Endometrial microvascular endothelial cells (primary cell): Measurements from ENCODE around the gene EXD3. TPM values are rescaled to one million over a fixed set of nuclear protein-coding genes. Genes with fewer than 3 reads are reported as not detected.
"Not testable (repeated sequence)": the region's sequence is repeated elsewhere in the genome, so short reads cannot be mapped to it uniquely, and the experiment has no call there.

Experiments used
- in situ Hi-C: cut with HindIII; loops from 2 replicates; pipeline ENCODE4 v1.10.0; 2017; ENCODE audit warnings: low sequenced_read_pairs, low pct_unique_long_range_greater_than_20kb; ENCODE audit errors: inconsistent ontology term
- total RNA-seq: library from RNA; depleted of rRNA; stranded (reverse); fragments of >200 nt; gene quantifications from one replicate; pipeline ENCODE4 v1.2.3, GENCODE V29; 2015; ENCODE audit errors: inconsistent ontology term

EXD3 gene
- 4.0 TPM for total RNA-seq

GRCh38 chr9:137422604-137423513 is at the start of gene EXD3, which contains the start of gene NOXA1:
TSS of gene EXD3 (minus strand) at chr9:137423162. CDS start at chr9:137395357, 27,805 bp downstream.
TSS of gene NOXA1 (plus strand) at chr9:137423393. CDS start at chr9:137423530, 137 bp downstream.
- in situ Hi-C loops, result no loop called here

- in situ Hi-C loops, result no loop called here
Observed at GRCh38 chr9:137470785-137471184, 47.8 kb upstream of the EXD3 start.

- in situ Hi-C loops, result no loop called here
Observed at GRCh38 chr9:137467896-137468295, 44.9 kb upstream of the EXD3 start.

GRCh38 chr9:137467161-137467581 is 44.2 kb upstream of the EXD3 start:
- in situ Hi-C loops, result no loop called here

- in situ Hi-C loops, result not testable (repeated sequence)
Observed at GRCh38 chr9:137466389-137467085, 43.6 kb upstream of the EXD3 start.

DNA sequence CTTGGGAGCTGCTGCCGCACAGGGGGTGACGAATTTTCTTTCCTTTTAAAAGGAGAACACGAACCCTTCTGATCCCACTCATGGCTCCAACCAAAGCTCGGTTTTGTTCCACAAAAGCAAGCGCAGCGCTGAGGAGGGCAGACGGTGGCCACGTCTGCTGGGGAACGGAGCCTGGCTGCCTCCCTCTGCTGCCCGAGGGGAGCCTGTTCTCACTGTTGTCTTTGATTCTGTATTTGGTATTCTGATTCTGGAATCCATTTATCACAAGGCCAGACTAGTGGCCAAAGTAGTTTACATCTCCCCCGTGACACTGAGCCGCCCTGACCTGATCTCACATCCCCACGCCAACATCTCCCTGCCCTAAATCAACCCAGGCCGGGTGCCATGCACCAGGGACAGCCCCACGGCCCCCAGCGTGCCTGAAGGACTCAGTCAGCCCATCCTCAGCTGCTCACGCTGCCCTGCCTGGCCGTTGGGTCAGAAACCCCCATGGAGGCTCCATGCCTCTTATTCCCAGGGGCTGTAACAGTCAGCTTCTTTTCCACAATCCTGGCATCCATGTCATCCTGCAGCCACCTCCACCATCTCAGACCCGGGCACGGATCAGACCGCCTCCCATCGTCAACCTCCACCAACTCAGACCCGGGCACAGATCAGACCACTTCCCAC is 42.9 kb upstream of the EXD3 start:
- in situ Hi-C loops, result no loop called here

DNA sequence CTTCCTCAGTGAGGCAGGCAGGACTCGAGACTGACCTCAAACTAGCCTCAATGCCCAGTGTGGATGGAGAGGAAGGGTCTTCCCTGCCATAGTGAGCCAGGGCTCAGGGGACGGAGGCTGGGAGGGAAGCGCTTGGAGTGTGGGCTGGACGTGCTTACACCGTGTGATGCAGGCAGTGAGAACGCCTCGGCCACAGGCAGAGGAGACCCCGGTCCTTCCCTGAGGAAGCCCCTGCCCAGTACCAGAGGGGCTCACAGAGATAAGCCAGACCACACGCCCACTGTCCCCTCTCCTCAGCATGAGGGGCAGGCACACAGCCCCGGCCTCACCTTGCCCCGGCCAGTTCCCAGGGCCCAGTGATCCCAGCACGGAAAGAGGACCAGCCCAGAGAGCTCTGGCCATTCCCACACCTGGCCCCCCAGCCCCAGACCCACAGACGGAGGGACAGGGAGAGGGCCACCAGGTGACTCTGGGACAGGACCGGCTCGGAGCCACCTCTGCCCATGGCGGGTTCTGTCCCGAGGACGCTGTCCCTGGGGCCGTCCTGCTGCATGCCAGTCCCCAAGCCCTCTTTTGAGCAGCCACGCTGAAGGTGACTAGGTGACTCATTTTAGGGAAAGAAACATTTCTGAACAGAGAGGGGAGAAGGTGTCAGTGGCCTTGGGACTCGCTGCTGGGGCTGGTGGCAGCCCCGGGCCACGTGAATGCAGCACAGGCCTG is 42.2 kb upstream of the EXD3 start:
- in situ Hi-C loops, result no loop called here

- in situ Hi-C loops, result no loop called here
Observed at GRCh38 chr9:137464291-137464999, 41.5 kb upstream of the EXD3 start.

DNA sequence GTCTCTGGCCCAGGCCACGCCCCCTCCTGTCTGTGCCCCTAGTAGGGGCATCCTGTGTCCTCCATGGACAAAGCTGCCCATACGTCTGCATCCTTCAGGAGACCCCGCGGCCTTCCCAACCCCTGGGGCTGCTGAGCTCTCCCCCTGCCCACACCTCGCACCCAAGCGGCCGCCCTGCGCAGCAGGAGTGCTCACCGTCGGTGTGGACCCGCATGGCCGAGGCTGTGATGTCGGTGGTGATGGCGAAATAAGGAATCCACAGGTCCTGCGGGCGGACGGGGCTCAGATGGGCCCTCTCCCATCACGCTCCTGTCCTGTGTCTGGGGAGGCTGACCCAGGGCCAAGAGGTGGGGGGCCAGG is 40.9 kb upstream of the EXD3 start:
- in situ Hi-C loops, result no loop called here

DNA sequence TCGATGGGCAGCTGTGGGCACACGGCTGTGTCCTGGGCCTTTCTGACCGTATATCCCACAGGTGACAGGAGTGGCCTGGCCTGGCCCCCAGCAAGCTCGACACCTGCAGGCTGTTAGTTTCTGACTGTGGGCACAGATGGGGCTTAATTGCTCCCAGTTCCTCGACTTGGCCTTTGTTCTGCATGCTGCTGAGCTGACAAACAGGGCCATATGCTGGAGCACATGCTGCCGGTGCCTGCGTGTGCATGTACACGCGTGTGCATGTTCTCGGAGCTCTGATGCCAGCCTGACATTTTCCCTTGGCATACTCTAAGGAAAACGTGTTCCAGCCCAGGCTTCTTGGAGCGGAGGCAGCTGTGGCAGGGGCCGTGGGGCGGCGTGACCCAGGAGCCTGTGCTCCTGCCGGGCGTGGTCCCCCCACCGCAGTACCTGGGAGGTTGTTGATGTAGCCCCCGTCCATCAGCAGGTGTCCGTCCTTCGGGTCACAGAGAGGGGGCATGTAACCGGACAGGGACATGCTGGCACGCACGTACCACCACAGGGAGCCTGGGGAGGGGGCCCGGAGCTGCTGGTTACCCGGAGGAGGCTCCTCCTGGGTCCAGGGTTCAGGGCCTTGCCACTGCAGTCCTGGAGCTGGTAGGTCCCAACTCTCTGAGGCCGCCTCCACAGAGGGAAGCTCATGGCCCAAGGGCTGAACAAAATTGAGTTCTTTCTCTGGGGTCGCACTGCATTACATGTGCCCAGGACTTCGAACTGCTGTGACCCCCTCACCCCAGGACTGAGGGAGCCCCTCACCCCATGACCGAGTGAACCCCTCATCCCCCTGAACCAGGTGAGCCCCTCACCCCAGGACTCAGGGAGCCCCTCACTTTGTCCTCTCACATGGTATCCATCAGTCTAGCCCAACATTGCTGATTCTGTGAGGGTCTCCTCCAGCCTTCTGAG is 40.3 kb upstream of the EXD3 start:
- in situ Hi-C loops, result no loop called here

DNA sequence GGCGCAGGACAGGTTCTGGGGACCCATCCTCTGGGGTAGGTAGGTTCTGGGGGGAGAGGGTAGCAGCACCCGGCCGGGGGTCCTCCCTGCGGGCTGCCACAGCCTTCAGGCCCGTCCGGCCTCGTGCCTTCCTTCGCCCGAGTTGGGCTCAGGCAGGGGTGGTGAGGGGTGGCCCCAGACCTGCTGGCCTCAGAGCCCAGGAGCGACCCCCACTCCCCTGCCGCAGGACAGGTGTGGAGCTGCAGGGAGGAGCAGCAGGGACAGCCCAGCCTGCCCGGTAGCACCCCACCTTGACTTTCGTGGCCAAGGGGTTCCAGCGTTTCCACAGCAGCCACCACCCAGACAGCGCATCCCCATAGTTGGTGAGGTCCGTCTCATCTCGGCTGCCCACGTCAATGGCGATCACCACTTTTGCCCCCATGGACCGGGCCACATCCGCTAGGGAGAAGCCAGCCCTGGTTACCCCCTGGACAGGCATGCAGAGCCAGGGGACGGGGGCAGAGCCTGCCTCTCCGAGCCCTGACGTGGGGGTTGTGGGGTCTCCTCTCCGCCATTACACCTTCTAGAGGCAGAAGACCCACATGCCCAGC is 39.5 kb upstream of the EXD3 start:
- in situ Hi-C loops, result no loop called here

DNA sequence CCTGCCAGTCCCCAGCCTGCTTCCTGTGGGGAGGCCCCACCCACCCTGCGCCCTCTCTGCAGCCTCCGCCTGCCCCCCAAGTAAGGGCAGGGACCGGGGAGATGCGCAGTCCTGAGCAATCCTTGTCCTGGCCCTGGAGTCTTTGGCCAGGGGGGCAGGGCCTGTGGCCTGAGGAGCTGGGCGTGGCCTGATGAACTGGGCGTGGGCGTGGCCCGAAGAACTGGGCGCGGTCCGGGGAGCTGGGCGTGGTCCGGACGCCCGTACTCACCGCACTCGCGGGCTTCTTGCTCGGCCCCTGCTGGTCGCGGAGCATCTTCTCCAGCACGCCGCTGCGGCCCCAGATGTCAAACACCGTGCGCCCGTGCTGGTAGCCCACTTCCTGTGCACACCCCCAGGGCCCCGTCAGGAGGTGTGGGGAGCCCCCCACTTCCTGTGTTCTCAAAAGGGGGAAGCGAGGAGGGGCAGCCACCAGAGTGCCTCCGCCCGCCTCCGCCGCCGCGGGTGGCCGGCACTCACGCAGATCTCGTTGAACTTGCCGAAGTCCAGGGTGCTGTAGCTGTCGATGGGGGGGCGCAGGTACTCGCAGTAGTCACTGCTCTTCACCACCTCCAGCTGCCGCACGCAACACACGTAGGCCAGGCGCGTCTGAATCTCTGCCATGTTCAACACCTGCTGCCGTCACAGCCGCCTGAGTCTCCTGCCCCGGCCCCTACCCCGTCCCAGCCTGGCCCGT is 38.9 kb upstream of the EXD3 start:
- in situ Hi-C loops, result no loop called here

- in situ Hi-C loops, result no loop called here
Observed at GRCh38 chr9:137461316-137461662, 38.3 kb upstream of the EXD3 start.

- in situ Hi-C loops, result no loop called here
Observed at GRCh38 chr9:137460363-137461315, 37.7 kb upstream of the EXD3 start.

DNA sequence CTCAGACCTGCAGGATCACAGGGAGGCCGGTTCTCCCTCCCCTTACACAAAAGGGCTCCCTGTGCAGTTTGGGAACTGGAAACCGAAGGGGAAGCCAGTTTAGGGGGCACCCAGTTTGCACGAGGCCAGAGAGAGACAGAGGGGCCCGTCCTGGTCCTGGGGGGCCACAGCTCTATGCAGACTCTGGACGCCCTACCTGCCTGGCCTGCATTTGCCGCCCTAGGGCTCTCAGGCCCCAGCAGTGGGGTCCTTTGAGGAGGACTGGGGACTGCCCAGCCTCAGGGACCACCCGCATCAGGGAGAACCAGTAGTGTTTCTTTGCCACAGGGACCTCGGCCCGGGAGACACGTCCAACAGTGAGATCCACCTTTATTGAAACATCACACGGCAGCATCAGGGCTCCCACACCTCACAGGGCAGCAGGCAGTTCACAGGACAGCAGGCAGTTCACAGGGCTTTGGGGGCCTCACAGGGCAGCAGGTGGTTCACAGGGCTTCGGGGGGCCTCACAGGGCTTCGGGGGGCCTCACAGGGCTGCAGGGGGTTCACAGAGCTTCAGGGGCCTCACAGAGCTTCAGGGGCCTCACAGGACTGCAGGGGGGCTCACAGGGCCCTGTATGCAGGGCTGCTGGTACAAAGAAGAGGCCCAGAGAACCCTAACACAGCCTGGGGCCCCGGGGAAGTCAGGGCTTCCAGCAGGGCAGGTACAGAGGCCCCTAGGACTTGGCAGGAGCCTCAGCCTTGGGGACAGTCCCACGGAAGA is 36.8 kb upstream of the EXD3 start:
- in situ Hi-C loops, result no loop called here
